HepG2 (cell line): ENCODE results near the gene YPEL5.

Source experiments
- CHD2 ChIP-seq: IDR thresholded peaks from 2 replicates; pipeline ENCODE4 v1.6.1; 2011; ENCODE audit warnings: low read depth, low read length, improper control_type of control experiment
- FOSL1 ChIP-seq: sonication (generic); formaldehyde crosslinking; IDR thresholded peaks from 2 replicates; pipeline ENCODE4 v1.9.0; 2021; ENCODE audit warnings: missing genetic modification reagents, borderline replicate concordance
- TF ChIP-seq, protein P1 (sequence below): sonication (generic); formaldehyde crosslinking; IDR thresholded peaks from 2 replicates; pipeline ENCODE4 v1.5.0; 2020; ENCODE audit warnings: mild to moderate bottlenecking, missing genetic modification reagents, moderate library complexity

GRCh38 chr2:30147715-30148610 is 1.2 kb downstream of the YPEL5 start:
- TF ChIP-seq, protein P1, sequence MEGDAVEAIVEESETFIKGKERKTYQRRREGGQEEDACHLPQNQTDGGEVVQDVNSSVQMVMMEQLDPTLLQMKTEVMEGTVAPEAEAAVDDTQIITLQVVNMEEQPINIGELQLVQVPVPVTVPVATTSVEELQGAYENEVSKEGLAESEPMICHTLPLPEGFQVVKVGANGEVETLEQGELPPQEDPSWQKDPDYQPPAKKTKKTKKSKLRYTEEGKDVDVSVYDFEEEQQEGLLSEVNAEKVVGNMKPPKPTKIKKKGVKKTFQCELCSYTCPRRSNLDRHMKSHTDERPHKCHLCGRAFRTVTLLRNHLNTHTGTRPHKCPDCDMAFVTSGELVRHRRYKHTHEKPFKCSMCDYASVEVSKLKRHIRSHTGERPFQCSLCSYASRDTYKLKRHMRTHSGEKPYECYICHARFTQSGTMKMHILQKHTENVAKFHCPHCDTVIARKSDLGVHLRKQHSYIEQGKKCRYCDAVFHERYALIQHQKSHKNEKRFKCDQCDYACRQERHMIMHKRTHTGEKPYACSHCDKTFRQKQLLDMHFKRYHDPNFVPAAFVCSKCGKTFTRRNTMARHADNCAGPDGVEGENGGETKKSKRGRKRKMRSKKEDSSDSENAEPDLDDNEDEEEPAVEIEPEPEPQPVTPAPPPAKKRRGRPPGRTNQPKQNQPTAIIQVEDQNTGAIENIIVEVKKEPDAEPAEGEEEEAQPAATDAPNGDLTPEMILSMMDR (CRISPR knock-in tag), result peak; percentile 65; the same call in 1 of the 2 replicates
- TF ChIP-seq FOSL1 (no peak), CHD2 (no peak)
